Panc1 (cell line): ENCODE data around the gene EIF2S2.

Experiments
- POLR2AphosphoS5 ChIP-seq: IDR thresholded peaks from 2 replicates; pipeline ENCODE4 v1.6.1; 2012; ENCODE audit warnings: mild to moderate bottlenecking, low read depth, low read length, moderate library complexity
- REST ChIP-seq, 2 experiments: IDR thresholded peaks; 2 replicates each; pipeline ENCODE4 v1.6.1; 2011 to 2012; ENCODE audit warnings: low read depth in 2 of 2, control low read depth in 1 of 2, low read length in 1 of 2, mild to moderate bottlenecking in 1 of 2, moderate library complexity in 1 of 2; ENCODE audit not compliant: insufficient read depth in 1 of 2
- SIN3A ChIP-seq: IDR thresholded peaks from 2 replicates; pipeline ENCODE4 v1.6.1; 2012; ENCODE audit warnings: low read depth, mild to moderate bottlenecking, low read length, moderate library complexity, borderline replicate concordance; ENCODE audit not compliant: insufficient read depth
- TCF7L2 ChIP-seq: IDR thresholded peaks from 2 replicates; pipeline ENCODE4 v1.6.1; 2011; ENCODE audit warnings: mild to moderate bottlenecking, low read depth, low read length, inconsistent platforms
- TF ChIP-seq, protein P1 (sequence below): fragments of 450-650 bp; IDR thresholded peaks from 2 replicates; pipeline ENCODE4 v1.5.1; 2017; ENCODE audit warnings: mild to moderate bottlenecking

DNA sequence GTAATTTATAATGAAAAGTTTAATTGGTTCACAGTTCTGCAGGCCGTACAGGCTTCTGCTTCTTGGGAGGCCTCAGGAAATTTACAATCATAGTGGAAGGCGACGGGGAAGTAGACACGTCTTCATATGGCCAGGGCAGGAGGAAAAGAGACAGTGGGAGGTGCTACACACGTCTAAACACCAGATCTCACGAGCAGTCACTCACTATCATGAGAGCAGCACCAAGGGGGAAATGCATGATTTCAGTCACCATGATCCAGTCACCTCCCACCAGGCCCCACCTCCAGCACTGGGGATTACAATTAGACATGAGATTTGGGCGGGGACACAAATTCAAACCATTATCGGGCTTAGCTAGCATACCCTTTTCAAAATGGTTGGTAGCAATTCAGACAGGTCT lies 41.2 kb downstream of the EIF2S2 start:
- TF ChIP-seq REST (IDR thresholded peaks at IDR 0.05; ENCODE audit: insufficient read depth in 1 of 2, low read depth in 2 of 2, low read length in 1 of 2) (no peak), TCF7L2 (no peak), POLR2AphosphoS5 (no peak), SIN3A (no peak)
- TF ChIP-seq, protein P1, sequence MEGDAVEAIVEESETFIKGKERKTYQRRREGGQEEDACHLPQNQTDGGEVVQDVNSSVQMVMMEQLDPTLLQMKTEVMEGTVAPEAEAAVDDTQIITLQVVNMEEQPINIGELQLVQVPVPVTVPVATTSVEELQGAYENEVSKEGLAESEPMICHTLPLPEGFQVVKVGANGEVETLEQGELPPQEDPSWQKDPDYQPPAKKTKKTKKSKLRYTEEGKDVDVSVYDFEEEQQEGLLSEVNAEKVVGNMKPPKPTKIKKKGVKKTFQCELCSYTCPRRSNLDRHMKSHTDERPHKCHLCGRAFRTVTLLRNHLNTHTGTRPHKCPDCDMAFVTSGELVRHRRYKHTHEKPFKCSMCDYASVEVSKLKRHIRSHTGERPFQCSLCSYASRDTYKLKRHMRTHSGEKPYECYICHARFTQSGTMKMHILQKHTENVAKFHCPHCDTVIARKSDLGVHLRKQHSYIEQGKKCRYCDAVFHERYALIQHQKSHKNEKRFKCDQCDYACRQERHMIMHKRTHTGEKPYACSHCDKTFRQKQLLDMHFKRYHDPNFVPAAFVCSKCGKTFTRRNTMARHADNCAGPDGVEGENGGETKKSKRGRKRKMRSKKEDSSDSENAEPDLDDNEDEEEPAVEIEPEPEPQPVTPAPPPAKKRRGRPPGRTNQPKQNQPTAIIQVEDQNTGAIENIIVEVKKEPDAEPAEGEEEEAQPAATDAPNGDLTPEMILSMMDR, result no peak
